Umbilical cord (tissue), 2 donors: Measurements from ENCODE around the gene ZMIZ1. TPM values are rescaled to one million over a fixed set of nuclear protein-coding genes. Genes with fewer than 3 reads are reported as not detected.

Experiments
- DNase-seq: peaks from one replicate; pipeline ENCODE4 v3.0.0-alpha.2; 2015; ENCODE audit warnings: low spot score
- total RNA-seq: library from RNA; depleted of rRNA; stranded (reverse); fragments of >200 nt; gene quantifications from one replicate; pipeline ENCODE4 v1.2.3, GENCODE V29; 2014; ENCODE audit warnings: low replicate concordance; ENCODE audit not compliant: insufficient read depth

ZMIZ1 gene
- total RNA-seq, 1 donor from 2014 or later = 20.5 TPM

DNA sequence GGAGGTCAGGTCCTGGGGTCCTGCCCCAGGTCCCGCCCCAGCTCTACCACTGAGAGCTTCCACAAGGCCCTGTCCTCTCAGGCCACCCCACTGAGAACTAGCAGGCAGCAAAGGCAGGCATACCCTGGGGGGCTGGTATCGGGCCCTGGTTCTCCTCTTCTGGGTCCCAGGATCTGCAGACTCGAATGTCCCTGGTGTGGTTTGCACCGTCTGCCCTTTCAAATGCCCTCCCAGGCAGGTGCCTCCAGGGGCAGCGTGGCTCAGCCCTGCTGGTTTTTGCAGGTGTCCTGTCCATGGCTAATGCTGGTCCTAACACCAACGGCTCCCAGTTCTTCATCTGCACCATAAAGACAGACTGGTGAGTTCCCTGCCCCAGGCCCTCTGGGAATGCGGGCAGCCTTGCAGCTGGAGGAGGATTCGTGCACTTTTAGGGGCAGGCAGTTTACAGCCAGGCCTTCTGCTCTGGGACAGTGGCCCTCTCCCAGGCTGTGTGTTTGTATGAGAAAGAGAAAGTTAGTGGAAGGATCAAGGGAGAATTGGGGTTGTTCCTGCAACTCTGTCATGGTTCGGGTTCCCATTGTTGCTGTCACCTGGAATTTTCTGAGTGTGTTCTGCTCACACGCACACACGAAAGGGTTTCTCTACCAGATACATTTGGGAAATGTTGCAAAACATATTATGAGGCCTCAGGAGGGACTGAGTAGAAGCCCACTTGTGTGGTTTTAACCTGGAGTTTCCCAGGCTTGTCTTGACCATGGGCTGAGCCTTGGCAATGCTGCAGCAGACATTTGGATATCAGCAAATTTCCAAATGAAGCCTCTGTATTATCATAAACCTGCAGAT lies 283.5 kb downstream of the ZMIZ1 start:
- DNase-seq = no peak

DNA sequence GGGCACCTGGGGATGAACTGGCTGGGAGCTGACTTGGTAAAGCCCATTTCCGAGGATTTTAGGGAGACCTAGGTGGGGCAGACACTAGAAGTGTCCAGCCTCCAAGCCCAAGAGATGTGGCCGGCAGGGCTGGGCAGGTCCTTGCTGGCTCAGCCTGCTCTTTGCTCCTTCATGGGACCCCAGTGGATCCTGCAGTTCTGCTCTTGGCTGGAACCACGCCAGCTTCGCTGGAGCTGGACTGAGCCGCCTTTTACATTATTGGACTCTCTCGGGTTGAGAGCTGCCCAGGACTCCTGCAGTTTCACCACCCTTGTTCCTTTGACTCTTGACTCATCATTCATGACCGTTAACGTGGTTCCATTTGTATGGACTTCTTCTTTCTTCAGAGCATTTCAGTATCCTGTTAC lies 284.2 kb downstream of the ZMIZ1 start:
- DNase-seq = no peak

DNA sequence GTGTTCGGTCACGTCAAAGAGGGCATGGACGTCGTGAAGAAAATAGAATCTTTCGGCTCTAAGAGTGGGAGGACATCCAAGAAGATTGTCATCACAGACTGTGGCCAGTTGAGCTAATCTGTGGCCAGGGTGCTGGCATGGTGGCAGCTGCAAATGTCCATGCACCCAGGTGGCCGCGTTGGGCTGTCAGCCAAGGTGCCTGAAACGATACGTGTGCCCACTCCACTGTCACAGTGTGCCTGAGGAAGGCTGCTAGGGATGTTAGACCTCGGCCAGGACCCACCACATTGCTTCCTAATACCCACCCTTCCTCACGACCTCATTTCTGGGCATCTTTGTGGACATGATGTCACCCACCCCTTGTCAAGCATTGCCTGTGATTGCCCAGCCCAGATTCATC lies 285.0 kb downstream of the ZMIZ1 start:
- DNase-seq = no peak

DNA sequence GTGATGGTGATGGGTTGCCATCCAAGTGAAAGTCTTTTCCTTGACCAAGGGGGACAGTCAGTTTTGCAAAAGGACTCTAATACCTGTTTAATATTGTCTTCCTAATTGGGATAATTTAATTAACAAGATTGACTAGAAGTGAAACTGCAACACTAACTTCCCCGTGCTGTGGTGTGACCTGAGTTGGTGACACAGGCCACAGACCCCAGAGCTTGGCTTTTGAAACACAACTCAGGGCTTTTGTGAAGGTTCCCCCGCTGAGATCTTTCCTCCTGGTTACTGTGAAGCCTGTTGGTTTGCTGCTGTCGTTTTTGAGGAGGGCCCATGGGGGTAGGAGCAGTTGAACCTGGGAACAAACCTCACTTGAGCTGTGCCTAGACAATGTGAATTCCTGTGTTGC lies 285.4 kb downstream of the ZMIZ1 start:
- no peak for DNase-seq

DNA sequence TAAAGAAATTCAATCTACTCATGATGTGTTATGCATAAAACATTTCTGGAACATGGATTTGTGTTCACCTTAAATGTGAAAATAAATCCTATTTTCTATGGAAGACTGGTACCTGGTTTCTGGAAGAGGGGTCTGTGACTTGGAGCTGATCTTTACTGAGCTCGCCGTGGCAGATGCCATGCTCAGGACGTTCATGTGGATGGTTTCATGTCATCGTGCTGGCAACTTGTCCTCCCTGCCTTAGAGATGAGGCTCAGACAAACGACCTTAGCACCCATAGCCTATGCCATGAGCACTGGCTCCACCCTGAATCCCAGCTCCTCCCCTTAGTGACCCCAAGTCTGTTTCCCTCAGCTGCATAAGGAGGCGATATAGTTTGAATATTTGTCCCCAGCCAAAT lies 285.8 kb downstream of the ZMIZ1 start:
- DNase-seq = no peak

DNA sequence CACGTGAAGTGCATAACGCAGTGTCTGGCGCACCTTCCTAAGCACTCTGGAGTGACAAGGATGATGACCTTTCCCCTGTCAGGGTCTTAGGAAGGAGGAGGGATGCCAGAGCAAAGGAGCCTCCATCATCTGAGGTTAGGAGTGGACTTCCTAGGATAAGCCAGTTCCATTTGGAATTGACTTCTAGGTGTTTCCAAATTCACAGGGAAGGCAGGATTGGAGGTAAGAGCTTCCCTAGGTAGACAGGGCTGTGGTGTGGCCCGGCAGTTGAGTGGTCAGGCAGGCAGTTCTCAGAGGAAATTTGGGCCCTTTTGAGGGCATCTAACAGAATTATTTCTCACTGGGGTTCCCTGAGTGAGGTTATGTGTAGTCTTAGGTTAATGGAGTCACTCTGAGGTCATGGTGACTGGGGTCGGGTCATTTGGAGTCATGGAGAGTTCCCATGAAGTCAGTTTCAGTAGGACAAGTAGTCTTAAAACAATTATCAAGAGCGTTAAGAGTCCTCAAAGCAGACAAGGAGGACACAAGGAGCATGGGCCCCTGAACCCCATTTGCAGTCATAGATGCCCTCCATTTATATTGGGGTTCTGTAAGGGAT lies 286.8 kb downstream of the ZMIZ1 start:
- DNase-seq = no peak

DNA sequence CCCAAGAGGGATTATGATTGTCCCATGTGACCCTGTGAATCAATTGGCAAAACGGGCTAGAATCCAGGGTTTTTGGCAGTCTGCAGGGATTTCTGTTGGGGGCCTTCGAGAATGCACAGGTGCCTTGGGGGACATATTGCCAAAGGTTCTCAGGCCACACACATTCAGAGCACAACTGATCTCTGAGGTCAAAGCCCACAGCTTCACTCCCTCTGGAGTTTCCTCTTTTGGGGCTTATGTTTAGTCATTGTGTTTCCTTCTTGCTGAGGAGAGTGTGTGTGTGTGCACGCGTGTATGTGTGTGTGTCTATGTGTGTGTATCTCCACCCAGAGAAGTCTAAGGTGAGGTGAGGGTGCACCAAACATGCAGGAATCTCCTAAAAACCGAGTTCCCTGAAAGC lies 287.3 kb downstream of the ZMIZ1 start:
- no peak for DNase-seq

DNA sequence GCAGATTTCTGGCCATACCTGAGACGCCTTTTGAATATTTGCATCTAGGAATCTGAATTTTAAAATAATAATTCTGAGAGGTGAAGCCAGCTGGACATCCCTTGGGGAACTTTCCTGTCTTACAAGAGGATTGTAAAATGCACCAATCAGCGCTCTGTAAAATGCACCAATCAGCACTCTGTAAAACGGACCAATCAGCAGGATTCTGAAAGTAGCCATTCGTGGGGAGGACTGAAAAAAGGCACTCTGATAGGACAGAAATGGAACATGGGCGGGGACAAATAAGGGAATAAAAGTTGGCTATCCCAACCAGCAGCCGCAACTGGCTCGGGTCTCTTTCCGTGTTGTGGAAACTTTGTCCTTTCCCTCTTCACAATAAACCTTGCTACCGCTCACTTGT lies 288.4 kb downstream of the ZMIZ1 start:
- DNase-seq = no peak

DNA sequence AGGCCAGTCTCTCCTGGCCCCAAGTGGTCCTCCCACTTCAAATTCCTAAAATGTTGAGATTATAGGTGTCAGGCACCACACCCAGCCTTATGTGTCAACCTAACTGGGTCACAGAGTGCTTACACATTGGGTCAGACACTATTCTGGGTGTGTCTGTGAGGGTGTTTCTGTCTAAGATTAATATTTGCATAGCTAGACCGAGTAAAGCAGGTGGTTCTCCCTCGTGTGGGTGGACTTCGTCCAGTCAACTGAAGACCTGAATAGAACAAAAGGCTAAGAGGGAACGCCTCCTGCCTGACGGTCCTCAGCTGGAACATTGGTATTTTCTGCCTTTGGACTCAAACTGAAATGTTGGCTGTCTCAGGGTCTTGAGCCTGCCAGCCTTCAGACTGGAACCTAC lies 290.0 kb downstream of the ZMIZ1 start:
- no peak for DNase-seq

DNA sequence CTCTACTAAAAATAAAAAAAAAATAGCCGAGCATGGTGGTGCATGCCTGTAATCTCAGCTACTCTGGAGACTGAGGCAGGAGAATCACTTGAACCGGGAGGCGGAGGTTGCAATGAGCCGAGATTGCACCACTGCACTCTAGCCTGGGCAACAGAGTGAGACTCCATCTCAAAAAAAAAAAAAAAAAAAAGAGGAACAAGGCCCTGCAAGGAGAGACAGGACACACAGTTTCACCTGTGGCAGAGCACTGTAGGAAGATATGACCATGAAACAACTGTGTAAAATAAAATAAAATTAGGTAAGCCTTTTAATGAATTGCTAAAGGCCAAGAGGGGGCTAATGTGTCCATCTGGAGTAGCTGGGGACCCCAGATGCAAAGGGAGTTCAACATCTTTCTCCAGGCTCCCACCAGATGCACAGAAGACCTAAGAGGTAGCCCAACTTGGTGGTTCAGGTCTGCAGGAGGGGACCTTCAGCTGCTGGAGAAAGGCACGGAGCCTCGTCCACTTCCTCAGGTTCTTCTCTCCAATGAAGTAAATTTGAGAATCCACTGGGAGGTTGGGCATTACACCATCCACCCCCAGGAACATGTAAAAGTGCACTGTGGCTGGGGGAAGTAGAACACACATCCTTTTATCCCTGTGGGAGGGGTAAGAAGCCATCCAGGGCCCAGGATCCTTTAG lies 291.2 kb downstream of the ZMIZ1 start:
- no peak for DNase-seq

DNA sequence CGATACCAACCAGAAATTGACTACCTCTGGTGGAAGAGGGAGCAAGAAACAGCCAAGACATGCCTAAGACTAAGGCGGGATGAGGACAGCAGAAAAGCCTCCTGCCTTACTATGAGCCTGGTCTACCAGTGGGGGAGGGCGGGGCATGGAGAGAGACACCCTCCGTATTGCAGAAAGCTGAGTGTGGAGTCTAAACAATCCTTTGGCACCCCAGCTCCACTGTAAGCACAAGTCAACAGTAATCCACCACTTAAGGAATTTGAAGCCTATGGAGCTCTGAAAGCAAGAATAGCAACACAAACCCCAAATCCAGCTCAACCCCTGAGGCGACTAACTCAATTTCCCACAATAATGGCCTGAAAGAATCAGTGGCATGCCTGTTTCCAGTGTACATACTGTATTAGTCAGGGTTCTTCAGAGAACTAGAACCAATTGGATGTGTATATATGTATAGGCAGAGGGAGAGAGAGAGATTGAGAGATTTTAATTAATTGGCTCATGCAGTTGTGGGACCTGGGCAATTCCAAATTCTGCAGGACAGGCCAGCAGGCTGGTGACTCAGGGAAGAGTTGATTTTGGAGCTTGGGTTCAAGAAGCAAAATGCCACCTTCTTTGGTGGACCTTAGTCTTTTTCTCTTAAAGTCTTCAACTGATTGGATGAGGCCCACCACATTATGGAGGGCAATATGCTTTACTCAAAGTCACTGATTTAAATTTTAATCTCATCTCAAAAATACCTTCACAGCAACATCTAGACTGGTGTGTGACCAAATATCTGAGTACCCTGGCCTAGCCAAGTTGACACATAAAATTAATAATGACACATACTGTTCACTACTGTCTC lies 292.0 kb downstream of the ZMIZ1 start:
- DNase-seq = no peak

DNA sequence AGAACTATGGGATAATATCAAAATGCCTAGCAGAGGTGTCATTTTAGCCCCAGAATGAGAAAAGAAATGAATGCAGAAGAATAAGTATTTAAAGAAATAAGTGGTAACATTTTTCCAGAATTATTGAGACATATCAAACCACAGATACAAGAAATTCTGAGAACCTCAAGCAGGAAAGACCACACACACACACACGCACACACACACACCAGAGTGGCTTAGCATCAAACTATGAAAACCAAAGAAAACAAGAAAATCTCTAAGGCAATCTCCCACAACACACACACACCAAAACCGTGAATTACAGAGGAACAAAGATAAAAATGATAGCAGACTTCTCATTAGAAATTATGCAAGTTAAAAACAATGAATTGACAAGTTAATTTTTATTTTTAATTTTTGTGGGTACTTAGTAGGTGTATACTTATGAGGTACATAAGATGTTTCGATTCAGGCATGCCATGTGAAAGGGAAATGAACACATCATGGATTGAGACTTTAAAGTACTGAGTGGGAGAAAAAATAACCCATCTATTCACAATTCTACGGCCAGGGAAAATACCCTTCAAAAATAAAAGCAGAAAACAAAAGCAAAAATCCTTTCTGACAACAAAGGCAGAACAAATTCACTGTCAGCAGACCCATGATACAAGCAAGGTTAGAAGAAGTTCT lies 293.1 kb downstream of the ZMIZ1 start:
- no peak for DNase-seq
